Transverse colon (tissue), 4 donors: Measurements from ENCODE around the gene TYMP. TPM values are rescaled to one million over a fixed set of nuclear protein-coding genes. Genes with fewer than 3 reads are reported as not detected.

Experiments used
- DNase-seq: peaks from one replicate; pipeline ENCODE4 v3.0.0-alpha.2; 2019
- H3K27ac ChIP-seq, 4 donors: fragments of 200-600 bp; sonication (generic); 2 replicates each; pipeline ENCODE4 v1.5.1; 2016 to 2018; ENCODE audit warnings: inconsistent platforms in 4 of 4
- H3K27me3 ChIP-seq: fragments of 200-600 bp; sonication (generic); 2 replicates; pipeline ENCODE4 v1.5.1; 2017; ENCODE audit warnings: inconsistent platforms
- H3K36me3 ChIP-seq, 4 donors: fragments of 200-600 bp; sonication (generic); 2 replicates each; pipeline ENCODE4 v1.5.1; 2017 to 2019; ENCODE audit warnings: inconsistent platforms in 4 of 4
- H3K4me1 ChIP-seq, 4 donors: fragments of 200-600 bp; sonication (generic); 2 replicates each; pipeline ENCODE4 v1.5.1; 2017 to 2020; ENCODE audit warnings: inconsistent platforms in 4 of 4
- H3K4me3 ChIP-seq, 4 donors: fragments of 200-600 bp; sonication (generic); 1 replicate in 1 of 4; 2 replicates in 3 of 4; pipeline versions ENCODE4 v1.5.1 to v1.6.1; 2017 to 2019; ENCODE audit warnings: inconsistent platforms in 4 of 4
- H3K9me3 ChIP-seq, 2 donors: fragments of 200-600 bp; sonication (generic); 2 replicates each; pipeline ENCODE4 v1.5.1; 2017 to 2019; ENCODE audit warnings: inconsistent platforms in 2 of 2
- EP300 ChIP-seq: sonication (generic); formaldehyde crosslinking; IDR thresholded peaks from one replicate; pipeline ENCODE4 v1.6.1; 2017; ENCODE audit warnings: antibody characterized with exemption, low read depth
- POLR2A ChIP-seq: fragments of 450-650 bp; IDR thresholded peaks from one replicate; pipeline ENCODE4 v1.6.1; 2016; ENCODE audit warnings: antibody characterized with exemption, mild to moderate bottlenecking, moderate library complexity
- POLR2AphosphoS5 ChIP-seq, 3 donors: sonication (generic); formaldehyde crosslinking; IDR thresholded peaks; one replicate each; pipeline ENCODE4 v1.6.1; 2016; ENCODE audit warnings: antibody characterized with exemption in 3 of 3
- WGBS, 2 donors: methylation state at CpG; one replicate each; pipeline ENCODE4 v1.1.5; 2018; ENCODE audit warnings: low coverage in 1 of 2; 5-methylcytosine and 5-hydroxymethylcytosine counted together
- in situ Hi-C, 4 donors: fragments of 200-750 bp; cut with MboI; loops; one replicate each; pipeline versions ENCODE4 v1.15.0 to v1.15.1; 2017; ENCODE audit warnings: low sequenced_read_pairs in 3 of 4, low pct_ligation_motif_present in 1 of 4, low pct_unique_long_range_greater_than_20kb in 1 of 4
- intact Hi-C: fragments of 100-400 bp; cut with DNase I; formaldehyde crosslinking; loops from one replicate; pipeline ENCODE4 v1.15.1; 2023; ENCODE audit warnings: low total_unique reads
- total RNA-seq, 4 donors: library from RNA; depleted of rRNA; stranded (reverse); fragments of >200 nt; gene quantifications; one replicate each; pipeline ENCODE4 v1.1.0, GENCODE V29; 2016
- TF ChIP-seq, protein P1 (sequence below), 5 experiments: fragments of 200-600 bp in 3 of 5; fragments of 450-650 bp in 2 of 5; sonication (generic) in 3 of 5; IDR thresholded peaks; 1 replicate in 2 of 5; 2 replicates in 3 of 5; pipeline ENCODE4 v1.5.1; 2016 to 2017; ENCODE audit warnings: antibody characterized with exemption in 5 of 5, inconsistent platforms in 3 of 5, mild to moderate bottlenecking in 2 of 5, moderate library complexity in 1 of 5

Gene TYMP
- total RNA-seq, 4 donors from 2014 or later = 27.5 to 60.7 (median 32.2) TPM

- intact Hi-C loops = no loop called here
- 93% methylated on average over 44 of the region's 44 CpGs; no CpG with 5 or more reads in 1 of the 2 donors for WGBS, 2 donors
- Histone ChIP-seq H3K27ac (no peak overlapping the region), H3K36me3 (peaks cover 0 to 4% (median 0%) of the 10 kb centered on the region in 4 donors), H3K9me3 (no peaks in the 10 kb centered on the region), H3K4me1 (peaks cover 8 to 30% (median 20%) of the 10 kb centered on the region in 4 donors), H3K4me3 (no peak overlapping the region), H3K27me3 (no peaks in the 10 kb centered on the region)
- DNase-seq = no peak
- in situ Hi-C loops = no loop called here
- no peak for TF ChIP-seq POLR2AphosphoS5 (IDR thresholded peaks at IDR 0.05)
Measured at GRCh38 chr22:50504369-50505211, 25.2 kb downstream of the TYMP start.

- Histone ChIP-seq H3K27me3 (no peaks in the 10 kb centered on the region), H3K9me3 (no peaks in the 10 kb centered on the region), H3K4me1 (peaks cover 8 to 21% (median 12%) of the 10 kb centered on the region in 4 donors), H3K27ac (no peak overlapping the region), H3K36me3 (peaks cover 0 to 4% (median 0%) of the 10 kb centered on the region in 4 donors), H3K4me3 (no peak overlapping the region)
- in situ Hi-C loops (no loop called here), intact Hi-C loops (no loop called here)
- TF ChIP-seq POLR2AphosphoS5 (IDR thresholded peaks at IDR 0.05) (no peak), POLR2A (no peak), EP300 (no peak)
- TF ChIP-seq, protein P1, sequence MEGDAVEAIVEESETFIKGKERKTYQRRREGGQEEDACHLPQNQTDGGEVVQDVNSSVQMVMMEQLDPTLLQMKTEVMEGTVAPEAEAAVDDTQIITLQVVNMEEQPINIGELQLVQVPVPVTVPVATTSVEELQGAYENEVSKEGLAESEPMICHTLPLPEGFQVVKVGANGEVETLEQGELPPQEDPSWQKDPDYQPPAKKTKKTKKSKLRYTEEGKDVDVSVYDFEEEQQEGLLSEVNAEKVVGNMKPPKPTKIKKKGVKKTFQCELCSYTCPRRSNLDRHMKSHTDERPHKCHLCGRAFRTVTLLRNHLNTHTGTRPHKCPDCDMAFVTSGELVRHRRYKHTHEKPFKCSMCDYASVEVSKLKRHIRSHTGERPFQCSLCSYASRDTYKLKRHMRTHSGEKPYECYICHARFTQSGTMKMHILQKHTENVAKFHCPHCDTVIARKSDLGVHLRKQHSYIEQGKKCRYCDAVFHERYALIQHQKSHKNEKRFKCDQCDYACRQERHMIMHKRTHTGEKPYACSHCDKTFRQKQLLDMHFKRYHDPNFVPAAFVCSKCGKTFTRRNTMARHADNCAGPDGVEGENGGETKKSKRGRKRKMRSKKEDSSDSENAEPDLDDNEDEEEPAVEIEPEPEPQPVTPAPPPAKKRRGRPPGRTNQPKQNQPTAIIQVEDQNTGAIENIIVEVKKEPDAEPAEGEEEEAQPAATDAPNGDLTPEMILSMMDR (IDR thresholded peaks at IDR 0.05) = no peak
- WGBS, 2 donors = 97% methylated on average over 20 of the region's 26 CpGs; no CpG with 5 or more reads in 1 of the 2 donors
- DNase-seq = no peak
Measured at GRCh38 chr22:50503475-50504145, 26.2 kb downstream of the TYMP start.

DNA sequence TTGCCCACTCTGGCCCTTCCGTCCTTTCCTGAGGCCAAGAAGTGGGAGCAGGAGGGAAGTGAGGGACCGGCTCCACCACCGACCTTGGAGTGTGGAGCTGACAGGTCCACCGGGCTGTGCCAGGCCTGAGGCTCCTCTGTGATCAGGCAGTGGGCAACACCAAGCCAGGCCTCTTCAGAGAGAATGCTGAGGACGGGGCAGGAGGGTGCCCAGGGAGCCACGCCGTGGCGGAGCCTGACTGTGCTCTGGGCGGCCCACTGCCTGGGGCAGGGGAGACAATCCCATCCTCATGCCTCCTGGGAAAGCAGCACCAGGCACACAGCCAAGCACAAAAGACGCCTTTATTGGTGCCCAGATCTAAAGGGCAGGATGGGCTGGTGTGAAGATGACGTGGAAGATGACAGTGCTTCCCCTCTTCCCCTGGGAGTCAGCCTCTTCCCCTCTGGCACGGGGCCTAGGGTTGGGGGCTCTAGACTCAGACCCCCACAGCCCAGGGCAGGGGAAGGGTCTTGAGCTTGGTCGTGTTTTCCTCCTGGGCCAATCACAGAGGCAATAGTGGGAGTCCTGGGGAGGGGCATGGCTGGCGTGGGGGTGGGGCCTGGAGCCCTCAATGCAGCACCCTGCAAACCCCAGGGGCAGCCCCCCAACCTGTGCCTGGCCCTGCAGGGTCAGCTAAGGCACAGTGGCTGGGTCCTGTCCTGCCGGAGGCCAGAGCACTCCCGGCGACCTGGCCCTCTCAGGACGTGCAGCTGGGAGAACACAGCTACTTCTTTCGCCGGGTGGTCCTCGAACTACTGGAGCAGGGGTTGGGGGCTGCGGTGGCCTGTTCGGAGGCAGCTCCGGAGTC lies 27.0 kb downstream of the TYMP start:
- 85% methylated on average over 15 of the region's 24 CpGs; no CpG with 5 or more reads in 1 of the 2 donors for WGBS, 2 donors
- intact Hi-C loops = no loop called here
- no peak for TF ChIP-seq POLR2A
- TF ChIP-seq, protein P1 (IDR thresholded peaks at IDR 0.05) = no peak

GRCh38 chr22:50502096-50502495 lies 27.7 kb downstream of the TYMP start:
- WGBS, 2 donors = 87% methylated on average over 6 of the region's 6 CpGs; no CpG with 5 or more reads in 1 of the 2 donors
- intact Hi-C loops = no loop called here
- TF ChIP-seq POLR2AphosphoS5 (IDR thresholded peaks at IDR 0.05) = no peak

More for the DNA sequence above, 27.0 kb downstream of the TYMP start:
- no peak for DNase-seq
- Histone ChIP-seq H3K4me1 (peaks cover 8 to 23% (median 15%) of the 10 kb centered on the region in 4 donors), H3K27me3 (no peaks in the 10 kb centered on the region), H3K27ac (no peak overlapping the region), H3K36me3 (peaks cover 0 to 4% (median 0%) of the 10 kb centered on the region in 4 donors), H3K4me3 (no peak overlapping the region), H3K9me3 (no peaks in the 10 kb centered on the region)
- in situ Hi-C loops = no loop called here

More at GRCh38 chr22:50502096-50502495, 27.7 kb downstream of the TYMP start:
- DNase-seq = no peak
- no peaks in the 10 kb centered on the region for H3K9me3 ChIP-seq
- no peaks in the 10 kb centered on the region for H3K27me3 ChIP-seq
- H3K4me3 ChIP-seq = no peak overlapping the region
- H3K36me3 ChIP-seq = peaks cover 0 to 4% (median 0%) of the 10 kb centered on the region in 4 donors
- H3K4me1 ChIP-seq = peaks cover 8 to 28% (median 19%) of the 10 kb centered on the region in 4 donors
- in situ Hi-C loops = no loop called here
- no peak overlapping the region for H3K27ac ChIP-seq
